ENCODE data around the gene RPL37A. TPM values are rescaled to one million over a fixed set of nuclear protein-coding genes. Genes with fewer than 3 reads are reported as not detected.

The RPL37A gene
- total RNA-seq, 4 donors from 2014 or later = 1,101 to 2,003 (median 1,461) TPM

GRCh38 chr2:216486708-216487107, 11.9 kb upstream of the RPL37A start:
- no peak for TF ChIP-seq CTCF (IDR thresholded peaks at IDR 0.05; ENCODE audit: low read depth)

- TF ChIP-seq CTCF (IDR thresholded peaks at IDR 0.05; ENCODE audit: low read depth) = no peak
Measured at GRCh38 chr2:216490061-216490460, 8.6 kb upstream of the RPL37A start.

- TF ChIP-seq CTCF (IDR thresholded peaks at IDR 0.05; ENCODE audit: low read depth) = no peak
Measured at GRCh38 chr2:216491793-216492596, 6.6 kb upstream of the RPL37A start.

- no peak for TF ChIP-seq CTCF (IDR thresholded peaks at IDR 0.05; ENCODE audit: low read depth)
Measured at GRCh38 chr2:216492597-216493333, 5.9 kb upstream of the RPL37A start.

GRCh38 chr2:216493334-216493685, 5.3 kb upstream of the RPL37A start:
- TF ChIP-seq CTCF (IDR thresholded peaks at IDR 0.05; ENCODE audit: low read depth) = no peak

- no peak for TF ChIP-seq CTCF (IDR thresholded peaks at IDR 0.05; ENCODE audit: low read depth)
Measured at GRCh38 chr2:216495656-216496055, 3.0 kb upstream of the RPL37A start.

- TF ChIP-seq CTCF (IDR thresholded peaks at IDR 0.05; ENCODE audit: low read depth) = no peak
Measured at GRCh38 chr2:216497382-216498069, 1.1 kb upstream of the RPL37A start.

All from subcutaneous adipose tissue (tissue), 4 donors.